Measurements from ENCODE around the gene CMC2. TPM values are rescaled to one million over a fixed set of nuclear protein-coding genes. Genes with fewer than 3 reads are reported as not detected.
A peak's percentile ranks its signal among the peaks of the same experiment; 100 is the strongest.

Gene CMC2
- total RNA-seq, 1 donor from 2014 or later = 46.6 TPM

DNA sequence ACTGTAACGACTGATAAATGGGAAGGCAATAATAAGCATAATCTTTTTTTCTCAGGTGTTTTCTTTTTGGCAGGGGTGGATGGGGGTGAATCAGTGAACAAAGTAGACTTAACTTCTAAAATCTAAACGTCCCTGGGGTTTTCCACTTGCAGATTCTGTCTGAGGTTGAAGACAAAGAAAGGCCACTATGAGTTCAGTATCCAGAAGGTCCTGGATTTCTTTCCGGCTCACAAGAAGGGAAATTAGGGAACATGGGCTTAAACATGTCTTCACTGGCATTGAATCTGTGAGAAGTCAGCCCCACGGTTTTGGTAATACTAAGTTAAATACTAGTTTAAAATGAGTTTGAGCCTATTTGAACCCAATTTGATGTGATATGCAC, 67.8 kb downstream of the CMC2 start:
- Histone ChIP-seq H3K4me3 (no peak overlapping the region), H3K4me1 (no peaks in the 10 kb centered on the region), H3K27me3 (ENCODE audit: low read depth) (peaks cover 11% of the 10 kb centered on the region), H3K9me3 (no peaks in the 10 kb centered on the region), H3K27ac (no peak overlapping the region), H3K36me3 (no peaks in the 10 kb centered on the region)
- DNase-seq = no peak
- intact Hi-C loops (cut with DNase I) = no loop called here
- no peak for ATAC-seq
- TF ChIP-seq, protein P1, sequence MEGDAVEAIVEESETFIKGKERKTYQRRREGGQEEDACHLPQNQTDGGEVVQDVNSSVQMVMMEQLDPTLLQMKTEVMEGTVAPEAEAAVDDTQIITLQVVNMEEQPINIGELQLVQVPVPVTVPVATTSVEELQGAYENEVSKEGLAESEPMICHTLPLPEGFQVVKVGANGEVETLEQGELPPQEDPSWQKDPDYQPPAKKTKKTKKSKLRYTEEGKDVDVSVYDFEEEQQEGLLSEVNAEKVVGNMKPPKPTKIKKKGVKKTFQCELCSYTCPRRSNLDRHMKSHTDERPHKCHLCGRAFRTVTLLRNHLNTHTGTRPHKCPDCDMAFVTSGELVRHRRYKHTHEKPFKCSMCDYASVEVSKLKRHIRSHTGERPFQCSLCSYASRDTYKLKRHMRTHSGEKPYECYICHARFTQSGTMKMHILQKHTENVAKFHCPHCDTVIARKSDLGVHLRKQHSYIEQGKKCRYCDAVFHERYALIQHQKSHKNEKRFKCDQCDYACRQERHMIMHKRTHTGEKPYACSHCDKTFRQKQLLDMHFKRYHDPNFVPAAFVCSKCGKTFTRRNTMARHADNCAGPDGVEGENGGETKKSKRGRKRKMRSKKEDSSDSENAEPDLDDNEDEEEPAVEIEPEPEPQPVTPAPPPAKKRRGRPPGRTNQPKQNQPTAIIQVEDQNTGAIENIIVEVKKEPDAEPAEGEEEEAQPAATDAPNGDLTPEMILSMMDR (IDR thresholded peaks at IDR 0.05) = no peak

DNA sequence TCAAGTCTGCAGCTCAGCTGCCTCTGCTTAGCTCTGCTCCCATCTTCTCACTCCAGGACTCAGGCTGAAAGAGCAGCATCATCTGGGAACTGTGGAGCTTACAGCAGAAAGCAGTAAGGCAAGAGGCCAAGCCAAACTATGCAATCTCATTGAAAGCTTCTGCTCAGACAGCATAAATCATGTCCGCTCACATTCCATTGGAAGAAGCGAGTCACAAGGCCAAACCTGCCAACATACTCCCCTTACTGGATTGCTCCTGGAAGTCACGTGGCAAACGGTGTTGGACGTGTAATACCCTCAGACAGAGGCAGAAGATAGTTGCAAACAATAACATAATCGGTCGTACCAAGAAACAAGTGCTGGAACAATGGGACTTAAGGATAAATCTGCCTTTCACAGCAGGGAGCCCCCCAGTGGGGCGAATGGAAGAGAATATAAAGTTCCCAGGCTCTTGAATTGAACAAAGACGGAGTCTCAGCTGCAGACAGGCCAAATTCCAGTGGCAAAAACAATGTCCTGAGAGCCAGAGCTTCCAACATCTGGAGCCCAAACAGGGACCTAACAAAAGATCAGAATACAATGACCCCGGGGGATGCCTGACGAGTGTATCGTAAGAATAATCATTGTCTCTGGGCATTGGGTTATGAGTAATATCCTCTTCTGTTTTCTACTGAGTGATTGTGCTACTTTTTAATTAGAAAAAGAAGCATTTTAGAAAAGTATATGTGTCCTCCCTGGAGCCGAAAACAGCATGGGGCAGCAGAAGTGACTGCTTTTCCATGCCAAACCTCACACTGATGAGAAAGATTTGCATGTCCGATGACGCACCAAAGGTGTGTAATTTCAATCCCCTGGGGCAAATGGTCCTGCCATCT, 68.4 kb downstream of the CMC2 start:
- no peak for DNase-seq
- ATAC-seq = peak in 1 of 2 donors; percentile 15
- TF ChIP-seq, protein P1 (IDR thresholded peaks at IDR 0.05) = no peak
- no peak overlapping the region for H3K27ac ChIP-seq
- intact Hi-C loops (cut with DNase I) = no loop called here
- H3K9me3 ChIP-seq = no peaks in the 10 kb centered on the region
- H3K27me3 ChIP-seq (ENCODE audit: low read depth) = peaks cover 17% of the 10 kb centered on the region
- peaks cover under 1% of the 10 kb centered on the region for H3K4me1 ChIP-seq
- H3K36me3 ChIP-seq = no peaks in the 10 kb centered on the region
- H3K4me3 ChIP-seq = no peak overlapping the region

DNA sequence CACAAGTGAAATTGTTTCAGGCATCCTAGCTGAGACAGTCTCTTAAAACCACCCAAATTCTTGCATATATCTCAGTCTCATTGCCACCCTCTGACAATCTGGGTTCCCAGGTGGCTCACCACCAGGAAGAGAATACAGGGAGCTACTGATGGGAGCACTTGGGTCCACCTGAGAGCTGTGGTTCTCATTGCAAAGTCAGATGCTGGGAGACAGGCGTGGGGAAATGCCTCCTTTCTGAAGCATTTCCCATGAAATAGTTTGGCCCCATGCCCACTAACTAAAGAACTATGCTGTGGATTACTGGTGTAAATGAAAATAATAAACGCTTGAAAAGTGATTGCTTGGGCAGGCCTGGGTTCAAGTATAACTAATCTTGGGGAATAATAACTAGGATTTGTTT, 70.3 kb downstream of the CMC2 start:
- Histone ChIP-seq H3K27ac (no peak overlapping the region), H3K4me1 (peaks cover 17% of the 10 kb centered on the region), H3K9me3 (no peaks in the 10 kb centered on the region), H3K4me3 (no peak overlapping the region), H3K36me3 (no peaks in the 10 kb centered on the region), H3K27me3 (ENCODE audit: low read depth) (peaks cover 24% of the 10 kb centered on the region)
- TF ChIP-seq, protein P1 (IDR thresholded peaks at IDR 0.05) = no peak
- no peak for DNase-seq
- ATAC-seq = no peak
- intact Hi-C loops (cut with DNase I) = no loop called here

DNA sequence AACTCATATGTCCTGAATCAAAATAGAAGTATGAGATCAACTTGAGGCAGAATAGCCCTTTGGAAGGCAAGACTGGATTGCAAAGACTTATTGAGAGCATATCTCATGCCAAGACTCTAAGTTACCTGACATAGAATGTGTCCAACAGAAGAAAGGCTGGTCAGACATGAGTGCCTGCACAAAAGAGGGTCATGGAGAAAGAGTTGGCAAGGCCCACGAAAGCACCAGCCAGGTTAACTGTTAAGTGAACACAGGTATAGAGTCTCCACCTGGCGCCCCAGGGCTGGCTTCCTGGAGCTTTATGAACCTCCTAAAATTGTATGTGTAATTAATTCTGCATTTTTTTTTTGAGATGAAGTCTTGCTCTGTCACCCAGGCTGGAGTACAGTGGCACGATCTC, 71.0 kb downstream of the CMC2 start:
- intact Hi-C loops (cut with DNase I) = no loop called here
- TF ChIP-seq, protein P1 (IDR thresholded peaks at IDR 0.05) = no peak
- Histone ChIP-seq H3K4me3 (no peak overlapping the region), H3K36me3 (no peaks in the 10 kb centered on the region), H3K27me3 (ENCODE audit: low read depth) (peaks cover 24% of the 10 kb centered on the region), H3K9me3 (no peaks in the 10 kb centered on the region), H3K27ac (no peak overlapping the region), H3K4me1 (peaks cover 17% of the 10 kb centered on the region)
- DNase-seq = no peak
- ATAC-seq = no peak

DNA sequence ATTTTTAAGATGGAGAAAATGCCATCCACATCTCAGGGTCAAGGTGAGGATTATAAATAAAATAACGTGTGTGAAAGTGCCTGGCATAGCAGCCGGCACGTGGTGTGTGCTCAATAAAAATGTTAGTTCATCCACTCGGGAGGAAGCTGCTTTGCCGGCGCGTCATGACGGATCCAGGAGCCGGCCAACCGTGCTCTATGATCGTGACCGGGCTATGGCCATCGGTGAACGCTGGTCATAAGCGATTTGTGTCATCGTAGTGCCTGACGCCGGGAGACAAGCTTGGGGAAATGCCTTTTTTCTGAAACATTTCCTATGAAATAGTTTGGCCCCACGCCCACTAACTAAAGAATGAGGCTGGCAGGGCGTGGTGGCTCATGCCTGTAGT, 74.0 kb downstream of the CMC2 start:
- DNase-seq (peak; percentile 52), ATAC-seq (peak; percentile 59 to 71)
- Histone ChIP-seq H3K27ac (peak overlapping the region; percentile 73), H3K36me3 (no peaks in the 10 kb centered on the region), H3K9me3 (no peaks in the 10 kb centered on the region), H3K4me1 (peaks cover 17% of the 10 kb centered on the region), H3K4me3 (peak overlapping the region; percentile 53), H3K27me3 (ENCODE audit: low read depth) (peaks cover 28% of the 10 kb centered on the region)
- intact Hi-C loops (cut with DNase I) = no loop called here
- TF ChIP-seq, protein P1 (IDR thresholded peaks at IDR 0.05) = no peak
